ENCODE data around the gene LMNA. TPM values are rescaled to one million over a fixed set of nuclear protein-coding genes. Genes with fewer than 3 reads are reported as not detected.

The LMNA gene
- total and polyA plus RNA-seq, 10 of the 15 experiments (the other 5 are each of a cell fraction or from before 2014, with no cell fraction given) = 0.42 to 334 (median 81.1) TPM

GRCh38 chr1:156135930-156136871 lies 21.7 kb downstream of the LMNA start:
- ChIA-PET POLR2A (interaction anchor here (0.6 to 0.8 kb wide), 2 partner anchors 23 to 157 kb away, joined by 3 read pairs; no protein-coding TSS in a partner anchor), SMC1A (ENCODE audit: uncharacterized antibody, unreplicated experiment) (interaction anchor here (1.1 to 23.6 kb wide), 3 partner anchors 12 to 39 kb away, joined by 3 to 874 read pairs (median 4); no protein-coding TSS in a partner anchor), CTCF (interaction anchor here (0.8 to 25.7 kb wide), 4 partner anchors 7 to 90 kb away, joined by 3 to 1294 read pairs (median 4); no protein-coding TSS in a partner anchor), RAD21 (ENCODE audit: unreplicated experiment) (interaction anchor here (0.8 to 1.5 kb wide), 4 partner anchors 8 to 77 kb away, joined by 3 to 6 read pairs (median 3); partner anchors contain the start of gene PMF1)
- ATAC-seq (no peak), DNase-seq (ENCODE audit: low read depth, low spot score) (no peak), FAIRE-seq (no peak)
- no peaks in the 10 kb centered on the region for H3K27me3 ChIP-seq (replicated peaks in 1 of 2; ENCODE audit: control insufficient read depth in 2 of 2, insufficient read depth in 2 of 2, low read length in 1 of 2)
- WGBS (ENCODE audit: insufficient coverage, insufficient replicate concordance, low lambda C conversion rate, missing lambda C conversion rate) = 96% methylated on average over 33 of the region's 34 CpGs
- no peaks in the 10 kb centered on the region for H3K4me1 ChIP-seq (ENCODE audit: control insufficient read depth, insufficient read depth, low read length)
- no peaks in the 10 kb centered on the region for H3K79me2 ChIP-seq (ENCODE audit: control insufficient read depth, insufficient read depth, low read length)
- intact Hi-C loops (cut with micrococcal nuclease; ENCODE audit: unreplicated experiment) (no loop called here), in situ Hi-C loops (cut with MboI) (no loop called here)
- H2AFZ ChIP-seq (ENCODE audit: control insufficient read depth, low read depth, low read length) = no peak overlapping the region
- H3K36me3 ChIP-seq (ENCODE audit: control insufficient read depth in 2 of 2, insufficient read depth in 2 of 2, low read length in 1 of 2) = peaks cover 4 to 36% of the 10 kb centered on the region in 2 experiments; a peak in 3 of 4 replicates
- TSS peak; percentile 43 for BruUV-seq (replicated peaks)
- no peak overlapping the region for H3K27ac ChIP-seq (ENCODE audit: control insufficient read depth, insufficient read depth)
- no peak overlapping the region for H3K4me3 ChIP-seq
- TF ChIP-seq POLR2AphosphoS5 (IDR thresholded peaks at IDR 0.05; ENCODE audit: low read length) = 0 out of 2 replicates have a peak, but pooled peaks have one; percentile 36
- TF ChIP-seq PRDM15 (CRISPR knock-in tag; IDR thresholded peaks at IDR 0.05) = no peak
- H3K4me2 ChIP-seq (ENCODE audit: control insufficient read depth, insufficient read depth) = no peak overlapping the region
- no peaks in the 10 kb centered on the region for H4K20me1 ChIP-seq (ENCODE audit: control insufficient read depth, insufficient read depth)
- H3K9me3 ChIP-seq (replicated peaks; ENCODE audit: control insufficient read depth, insufficient read depth, low read length) = no peaks in the 10 kb centered on the region
- no peak overlapping the region for H3K9ac ChIP-seq (ENCODE audit: control insufficient read depth, insufficient read depth, low read length)

Measured in GM12878 (cell line).